GM18517 (cell line): ENCODE measurements around the gene MXD4.

Source experiments
- ATAC-seq: cut with Tn5 transposase; IDR thresholded peaks from one replicate; pipeline ENCODE4 v1.9.1; 2021; ENCODE audit warnings: mild to moderate bottlenecking, moderate library complexity; ENCODE audit not compliant: unreplicated experiment

The MXD4 gene

DNA sequence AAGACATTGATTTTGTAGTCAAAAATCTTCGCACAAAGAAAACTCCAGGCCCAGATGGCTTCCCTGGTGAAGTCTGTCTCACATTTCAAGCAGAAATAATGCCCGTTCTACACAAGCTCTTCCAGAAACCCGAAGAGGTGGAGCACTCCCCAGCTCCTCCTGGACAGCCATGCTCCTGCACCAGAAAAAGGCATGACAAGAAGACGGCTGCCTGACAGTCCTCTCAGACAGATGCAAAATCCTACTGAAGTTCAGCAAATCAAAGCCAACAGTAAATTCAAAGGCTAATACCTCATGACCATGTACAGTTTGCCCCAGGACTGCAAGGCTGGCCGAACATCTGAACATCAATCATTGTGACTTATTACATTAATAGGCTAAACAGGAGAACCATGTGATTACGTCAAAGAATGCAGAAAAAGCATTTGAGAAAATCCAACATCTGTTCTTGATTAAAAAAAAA, 30.8 kb upstream of the MXD4 start:
- no peak for ATAC-seq

DNA sequence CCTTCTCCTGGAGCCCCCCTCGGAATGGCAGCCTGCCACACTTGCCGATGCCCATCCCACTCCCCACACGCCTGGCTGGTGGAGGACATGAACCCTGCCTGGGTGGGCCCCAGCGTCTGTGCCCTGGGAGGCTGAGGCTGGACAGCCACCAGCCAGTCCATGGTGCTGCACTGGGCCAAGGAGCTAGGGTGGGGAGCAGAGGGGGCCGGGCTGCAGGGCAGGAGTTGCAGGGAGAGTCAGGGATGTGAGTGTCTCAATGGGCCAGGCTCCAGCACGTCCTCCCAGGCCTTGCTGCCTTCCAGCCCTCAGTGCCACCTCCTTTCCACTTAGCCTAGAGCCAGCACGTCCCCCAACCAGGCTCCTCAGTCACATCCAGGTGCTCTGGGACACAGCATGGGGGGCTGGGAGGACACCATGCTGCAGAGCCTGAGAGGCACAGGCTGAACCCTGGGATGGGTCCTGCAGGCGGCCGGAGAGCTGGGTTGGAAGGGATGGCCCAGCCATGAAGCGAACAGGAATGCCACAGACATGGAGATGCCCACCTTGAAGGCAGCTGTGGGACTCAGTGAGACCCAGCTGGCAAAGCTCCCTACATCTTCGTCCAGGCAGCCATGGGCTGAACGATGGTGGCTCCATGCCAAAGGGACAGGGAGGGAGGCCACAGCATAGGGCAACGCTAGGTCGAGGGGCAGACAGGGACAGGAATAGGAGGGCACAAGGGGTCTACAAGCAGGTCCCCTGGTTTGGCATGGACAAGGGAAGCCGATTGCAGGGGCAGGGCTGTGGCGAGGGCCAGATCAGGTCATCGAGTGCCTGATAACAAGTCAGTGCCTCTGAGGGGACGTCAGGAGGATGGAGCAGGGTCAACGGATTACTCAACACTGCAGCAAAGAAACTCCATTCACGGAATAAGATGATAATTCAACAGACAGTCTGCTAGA, 30.1 kb upstream of the MXD4 start:
- ATAC-seq = no peak

DNA sequence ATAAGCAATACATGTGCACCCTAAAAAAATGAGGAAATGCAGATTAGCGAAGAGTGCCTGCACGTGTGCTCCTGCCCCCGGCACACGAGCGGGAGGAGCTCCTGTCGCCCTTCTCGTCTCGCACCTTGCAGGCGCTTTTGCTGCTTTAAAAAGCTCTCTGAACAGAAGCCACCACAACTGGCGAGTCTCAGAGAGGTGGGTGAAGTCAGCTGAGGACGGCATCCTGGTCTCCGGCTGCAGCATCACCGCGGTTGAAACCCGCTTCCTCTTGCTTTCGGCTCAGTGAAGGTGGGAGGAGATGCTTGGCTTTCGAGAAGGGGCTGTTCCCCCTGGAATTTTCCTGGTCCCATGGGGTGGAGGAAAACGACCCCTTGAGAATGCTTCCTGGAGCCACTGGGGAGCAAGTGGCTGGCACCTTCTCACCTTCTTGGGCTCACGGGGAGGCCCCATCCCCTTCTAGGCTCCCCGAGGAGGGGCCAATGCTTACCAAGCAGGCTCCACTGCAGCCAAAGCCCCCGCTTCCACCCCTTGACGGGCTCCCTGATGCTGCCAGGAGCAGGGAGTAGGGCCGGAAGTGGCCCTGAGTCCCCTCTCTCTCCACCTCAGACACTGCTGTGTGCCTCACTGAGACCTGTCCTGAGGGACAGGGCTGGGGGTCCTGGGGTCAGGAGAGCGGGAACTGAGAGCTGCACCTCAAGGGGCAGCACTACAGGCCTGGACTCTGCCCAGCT, 29.2 kb upstream of the MXD4 start:
- no peak for ATAC-seq

DNA sequence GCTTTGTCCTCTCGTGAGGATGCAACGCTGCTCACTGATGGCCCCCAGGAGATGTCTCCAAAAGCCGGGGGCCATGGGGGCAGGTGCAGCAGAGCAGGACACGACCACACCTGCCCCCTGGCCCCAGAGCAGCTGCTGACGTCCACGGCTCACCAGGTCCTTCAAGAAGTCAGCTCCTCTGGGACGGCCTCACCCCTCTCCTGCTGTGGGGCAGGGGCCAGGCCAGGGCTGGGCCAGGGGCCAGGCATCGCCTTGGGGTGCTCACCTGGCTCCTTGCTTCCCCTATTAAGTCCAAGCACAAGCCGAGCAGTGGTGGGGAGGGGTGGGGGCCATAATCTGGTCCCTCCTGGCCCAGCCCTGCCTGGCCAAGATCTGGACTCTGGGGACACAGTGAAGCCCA, 28.6 kb upstream of the MXD4 start:
- ATAC-seq = no peak

DNA sequence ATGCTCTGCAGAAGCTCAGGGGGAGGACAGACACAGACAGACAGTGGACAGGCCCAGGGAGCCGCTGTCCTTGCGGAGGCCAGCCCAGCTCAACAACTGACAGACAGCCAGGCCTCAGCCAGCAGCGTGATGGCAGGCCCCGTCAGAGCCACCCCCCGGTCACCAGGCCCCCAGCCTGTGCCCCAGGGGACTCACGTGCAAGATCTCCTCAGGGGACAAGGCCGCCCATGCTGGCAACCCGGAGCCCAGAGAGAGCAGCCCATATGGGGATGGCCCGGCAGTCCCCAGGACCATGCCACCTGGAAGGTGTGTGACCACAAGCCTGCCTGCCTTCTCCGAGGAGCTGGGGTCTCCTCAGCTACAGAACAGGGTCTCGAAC, 28.0 kb upstream of the MXD4 start:
- no peak for ATAC-seq

DNA sequence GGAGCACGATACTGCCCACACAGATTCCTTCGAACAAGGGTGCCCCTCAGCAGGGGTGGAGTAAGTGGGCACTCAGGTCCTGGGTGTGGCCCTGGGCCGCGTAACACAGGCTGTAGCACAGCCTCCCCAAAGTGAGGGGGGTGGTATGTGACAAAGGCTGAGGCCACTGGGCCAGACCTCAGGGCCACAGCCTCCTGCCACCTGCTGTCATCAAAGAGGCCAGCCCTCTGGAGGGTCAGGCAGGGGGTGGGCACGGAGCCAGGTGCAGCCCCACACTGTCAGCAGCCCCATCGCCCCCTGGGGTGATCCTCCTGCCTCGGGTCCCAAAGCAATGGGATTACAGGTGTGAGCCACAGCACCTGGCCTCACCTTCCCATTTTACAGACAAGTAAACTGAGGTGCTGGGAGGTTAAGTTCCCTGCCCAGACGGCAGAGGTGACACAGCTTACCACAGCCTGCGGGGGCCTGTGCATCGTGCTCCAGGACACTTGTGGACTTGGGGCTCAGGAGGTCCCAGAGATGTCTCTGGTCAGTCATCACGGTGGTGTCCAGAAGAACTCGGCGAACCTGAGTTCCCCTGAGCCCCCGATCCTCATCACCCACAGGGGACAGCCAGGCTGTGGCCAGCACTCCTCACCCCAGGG, 27.5 kb upstream of the MXD4 start:
- no peak for ATAC-seq

DNA sequence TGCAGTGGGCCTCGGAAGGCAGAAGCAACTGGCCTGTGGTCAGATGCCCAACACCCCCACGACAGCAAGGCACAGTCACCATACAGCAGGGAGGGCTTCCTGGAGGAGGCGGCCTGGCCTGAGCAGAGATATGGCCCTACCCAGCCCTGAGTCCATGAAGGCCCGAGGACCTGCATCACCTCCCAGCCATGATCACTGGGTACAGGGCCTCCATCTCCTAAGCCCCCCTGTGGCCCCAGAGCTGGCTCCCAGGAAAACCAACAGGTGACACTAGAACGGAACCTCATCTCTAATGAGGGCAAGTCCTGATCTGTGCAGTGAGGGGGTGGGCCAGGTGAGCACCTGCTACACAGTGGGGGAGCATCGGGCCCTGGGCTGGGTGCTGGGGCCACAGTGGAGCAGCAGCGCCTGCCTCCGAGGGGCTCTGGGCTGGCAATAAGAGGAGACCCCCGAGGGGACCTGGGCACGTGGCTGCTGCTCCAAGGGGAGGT, 26.2 kb upstream of the MXD4 start:
- no peak for ATAC-seq

DNA sequence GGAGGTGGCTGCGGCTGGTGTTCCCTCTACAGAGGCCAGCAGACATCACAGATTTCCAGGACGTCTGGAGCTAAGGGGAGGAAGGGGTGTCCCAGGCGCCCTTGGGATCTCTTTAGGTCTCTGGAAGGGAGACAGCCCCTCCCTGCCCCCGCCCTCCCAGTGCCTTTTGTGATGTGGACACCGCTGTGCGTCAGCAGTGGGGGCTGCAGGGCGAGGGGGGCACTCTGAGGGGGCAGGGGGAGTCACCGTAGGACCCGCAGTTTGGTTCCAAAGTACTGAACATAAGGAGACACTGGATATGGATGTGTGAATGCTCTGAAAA, 25.6 kb upstream of the MXD4 start:
- no peak for ATAC-seq

DNA sequence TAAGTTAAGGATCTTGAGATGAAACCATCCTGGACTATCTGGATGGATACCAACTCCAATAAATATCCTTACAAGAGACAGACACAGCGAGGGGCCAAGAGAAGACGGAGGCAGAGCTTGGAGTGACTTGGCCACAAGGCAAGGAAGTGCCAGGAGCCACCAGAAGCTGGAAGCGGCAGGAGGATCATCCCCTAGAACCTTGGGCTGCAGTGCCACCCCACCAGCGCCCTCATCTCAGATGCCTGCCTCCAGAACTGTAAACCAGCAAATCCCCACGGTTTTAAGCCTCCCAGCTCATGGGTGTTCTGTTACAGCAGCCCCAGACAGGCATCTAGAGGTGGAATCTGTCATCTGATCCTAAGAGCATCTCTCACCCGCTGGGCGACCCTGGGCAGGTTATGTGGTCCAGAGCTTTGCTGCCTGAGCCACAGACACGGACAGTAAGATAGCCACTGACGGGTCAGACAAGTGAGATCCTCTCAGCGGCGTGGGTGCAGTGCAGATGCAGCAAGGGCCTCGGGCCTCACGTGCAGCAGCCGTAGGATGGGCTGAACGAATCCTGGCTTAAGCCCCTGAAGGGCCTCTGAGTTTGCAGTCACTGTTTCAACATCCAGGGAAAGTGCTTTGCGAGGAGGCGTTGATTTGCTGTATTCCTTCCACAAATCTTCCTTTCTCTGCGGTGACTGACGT, 25.1 kb upstream of the MXD4 start:
- ATAC-seq = no peak

DNA sequence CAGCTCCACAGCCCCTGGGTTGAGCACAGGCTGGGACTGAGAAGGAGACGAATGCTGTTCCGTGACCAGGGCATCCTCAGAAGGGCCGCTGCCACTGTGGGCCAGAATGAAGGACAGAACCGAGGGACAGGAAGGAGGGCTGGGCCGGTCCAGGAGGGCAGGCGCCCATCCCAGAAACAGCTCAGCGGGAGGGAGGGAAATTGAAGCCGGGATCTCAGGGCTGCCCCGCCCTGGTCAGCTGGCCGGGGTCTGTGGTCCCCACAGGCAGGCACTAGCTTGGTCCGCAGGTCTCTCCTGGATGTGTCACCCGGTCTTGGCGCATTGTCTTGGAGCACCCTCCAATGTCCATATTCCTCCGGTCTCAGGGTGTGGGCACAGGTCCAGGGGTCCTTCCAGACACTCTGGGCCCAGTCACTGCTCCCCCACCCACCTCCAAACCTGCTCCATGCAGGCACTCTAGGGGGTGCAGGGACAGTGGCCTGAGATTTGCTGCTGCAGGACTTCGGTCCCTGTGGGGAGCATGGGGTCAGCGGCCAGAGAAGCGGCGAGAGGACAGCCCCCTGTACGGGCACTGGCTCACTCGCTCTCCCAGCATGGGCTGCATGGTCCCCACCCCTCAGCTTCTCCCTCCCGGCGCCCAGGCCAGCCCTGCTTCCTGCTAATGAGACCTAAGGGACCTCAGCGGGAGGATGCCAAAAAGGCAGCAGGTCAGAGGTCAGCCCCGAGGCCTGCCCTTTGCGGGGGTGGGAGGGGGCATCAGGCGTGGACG, 23.9 kb upstream of the MXD4 start:
- no peak for ATAC-seq

DNA sequence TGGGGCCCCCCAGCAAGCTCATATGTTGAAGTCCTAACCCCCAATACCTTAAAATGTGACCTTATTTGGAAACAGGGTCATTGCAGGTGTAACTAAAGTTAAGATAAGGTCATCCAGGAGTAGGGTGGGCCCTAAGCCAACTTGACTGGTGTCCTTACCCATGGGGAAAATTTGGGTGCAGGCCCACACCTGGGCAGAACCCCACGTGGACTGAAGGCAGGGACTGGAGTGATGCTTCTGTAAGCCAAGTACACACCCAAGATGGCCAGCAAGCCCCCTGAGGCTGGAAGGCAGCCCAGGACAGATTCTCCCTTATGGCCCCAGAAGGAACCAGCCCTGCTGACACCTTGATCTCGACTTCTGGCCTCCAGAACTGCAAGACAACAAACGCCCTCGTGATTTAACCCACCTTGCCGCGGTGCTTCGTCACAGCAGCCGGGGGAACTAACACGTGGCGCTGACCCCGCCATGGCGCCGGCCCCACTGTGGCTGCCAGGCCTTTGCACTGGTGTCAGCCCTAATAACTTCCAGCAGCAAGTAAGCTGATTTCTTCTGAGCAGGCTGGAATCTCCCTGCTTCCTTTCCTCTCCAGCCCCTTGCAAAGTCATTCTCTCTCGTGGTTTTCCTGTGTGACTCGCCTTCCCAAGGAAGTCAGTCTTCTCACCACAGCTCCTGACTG, 23.2 kb upstream of the MXD4 start:
- ATAC-seq = no peak

DNA sequence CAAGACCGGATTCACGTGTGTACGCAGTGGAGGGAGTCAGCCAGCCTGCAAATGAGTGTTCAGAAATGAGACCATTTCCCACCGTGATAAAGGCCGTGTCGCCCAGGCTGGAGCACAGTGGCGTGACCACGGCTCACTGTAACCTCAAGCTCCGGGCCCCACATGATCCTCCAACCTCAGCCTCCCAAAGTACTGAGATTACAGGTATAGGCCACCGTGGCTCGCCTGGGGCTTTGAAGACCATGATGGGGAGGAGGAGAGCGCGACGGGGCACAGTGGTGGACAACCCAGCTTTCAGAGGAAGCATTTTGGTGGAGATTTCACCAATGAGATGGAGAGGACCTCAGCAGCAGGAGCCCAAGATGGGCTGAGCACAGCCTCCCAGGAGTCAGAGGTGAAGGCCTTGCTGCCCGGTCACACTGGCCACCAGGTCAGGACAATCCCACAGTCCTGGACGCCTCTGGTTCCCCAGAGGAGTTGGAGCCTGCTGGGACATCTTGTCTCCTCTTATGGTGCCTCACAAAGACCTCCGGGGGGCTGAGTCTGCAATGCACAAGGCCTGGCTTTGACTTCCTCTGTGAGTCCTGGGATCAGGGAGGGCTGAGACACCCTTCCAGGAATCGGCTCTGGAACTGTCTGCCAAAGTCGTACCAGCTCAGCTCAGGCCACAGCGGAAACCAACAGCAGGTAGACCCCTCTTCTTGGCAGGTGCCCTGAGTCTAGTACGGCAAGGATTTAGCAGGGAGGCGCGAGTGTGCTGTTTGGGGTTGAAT, 22.4 kb upstream of the MXD4 start:
- no peak for ATAC-seq

DNA sequence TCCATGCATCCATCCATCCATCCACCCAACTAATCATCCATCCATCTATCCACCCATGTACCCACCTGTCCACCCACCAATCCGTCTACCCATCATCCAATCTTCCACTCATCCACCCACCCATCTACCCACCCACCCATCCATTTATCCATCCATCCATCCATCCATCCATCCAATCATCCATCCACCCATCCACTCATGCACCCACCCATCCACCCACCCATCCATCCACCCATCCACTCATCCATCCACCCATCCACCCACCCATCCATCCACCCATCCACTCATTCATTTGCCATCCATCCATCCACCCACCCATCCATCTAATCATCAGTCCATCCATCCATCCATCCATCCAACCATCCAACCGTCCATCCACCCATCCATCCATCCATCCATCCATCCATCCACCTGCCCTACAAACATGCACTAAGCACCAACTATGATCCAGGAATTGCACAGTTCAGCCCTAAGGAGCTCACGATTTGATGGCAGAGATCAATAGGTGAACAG, 21.3 kb upstream of the MXD4 start:
- ATAC-seq = no peak

DNA sequence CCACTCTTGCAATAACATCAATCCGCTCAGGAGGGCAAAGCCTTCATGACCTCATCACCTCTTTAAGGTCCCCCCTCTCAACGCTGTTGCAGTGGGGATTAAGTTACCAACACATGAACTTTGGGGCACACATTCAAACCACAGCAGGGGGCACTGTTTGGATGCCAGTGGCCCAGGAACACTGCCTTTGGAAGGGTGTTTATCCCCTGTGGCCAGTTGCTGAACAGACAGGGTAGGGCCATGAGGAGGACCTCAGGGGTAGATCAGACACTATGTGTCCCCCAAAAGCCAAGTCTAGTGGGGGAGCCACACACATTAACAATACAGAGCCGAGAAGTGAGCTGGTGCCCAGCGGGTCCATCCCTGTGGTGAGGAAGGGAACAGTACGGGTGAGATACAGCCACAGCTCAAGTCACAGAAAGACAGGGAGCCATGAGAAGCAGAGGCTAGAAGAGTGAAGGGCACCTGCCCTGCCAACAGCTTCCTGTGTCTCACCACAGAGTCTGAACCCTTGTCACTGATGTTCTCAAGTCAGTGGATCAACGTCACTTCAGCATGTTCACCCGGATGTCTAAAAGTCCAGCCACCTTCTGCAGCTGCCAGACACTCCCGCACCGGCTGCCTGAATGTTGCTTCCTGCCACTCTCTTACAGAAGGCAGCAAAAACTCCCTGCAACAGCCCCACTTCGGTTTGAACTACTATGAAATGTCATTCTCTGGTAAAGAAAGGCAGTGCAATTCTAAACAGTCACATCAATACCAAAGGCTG, 19.9 kb upstream of the MXD4 start:
- peak; percentile 82 for ATAC-seq

DNA sequence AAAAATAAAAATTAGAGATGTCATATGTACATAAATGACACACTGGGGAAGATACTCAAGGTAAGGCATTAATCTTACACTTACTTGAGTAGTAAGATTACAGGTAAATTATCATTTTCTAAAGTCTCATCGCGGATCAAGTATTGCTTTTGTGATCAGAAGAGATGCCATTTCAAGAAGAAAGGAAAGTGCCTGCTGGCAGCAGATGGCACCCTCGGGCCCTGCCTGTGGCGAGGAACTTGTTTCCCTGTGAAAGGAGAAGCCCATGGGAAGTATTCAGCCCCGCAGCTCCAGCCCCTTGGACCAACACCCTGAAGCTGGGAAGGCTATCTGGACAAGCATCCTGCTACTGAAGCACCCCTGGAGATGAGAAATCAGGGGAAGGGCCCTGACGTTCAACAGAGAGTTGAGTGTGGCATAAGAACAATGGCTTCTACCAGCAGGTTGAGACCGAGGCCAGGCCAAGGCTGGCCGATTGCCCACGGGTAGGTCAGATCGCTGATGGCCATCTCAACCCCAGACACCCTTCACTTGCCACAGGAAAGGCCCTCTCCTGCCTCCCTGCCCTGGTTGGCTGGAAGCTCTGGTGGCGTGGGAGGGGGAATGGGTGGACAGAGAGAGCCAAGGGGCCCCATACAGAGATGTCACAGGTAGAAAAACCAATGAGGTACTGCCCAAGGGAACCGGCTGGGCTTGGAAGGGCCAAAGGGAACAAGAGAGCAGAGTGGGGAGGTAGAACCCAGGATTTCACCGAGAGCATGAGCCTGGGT, 18.8 kb upstream of the MXD4 start:
- no peak for ATAC-seq

DNA sequence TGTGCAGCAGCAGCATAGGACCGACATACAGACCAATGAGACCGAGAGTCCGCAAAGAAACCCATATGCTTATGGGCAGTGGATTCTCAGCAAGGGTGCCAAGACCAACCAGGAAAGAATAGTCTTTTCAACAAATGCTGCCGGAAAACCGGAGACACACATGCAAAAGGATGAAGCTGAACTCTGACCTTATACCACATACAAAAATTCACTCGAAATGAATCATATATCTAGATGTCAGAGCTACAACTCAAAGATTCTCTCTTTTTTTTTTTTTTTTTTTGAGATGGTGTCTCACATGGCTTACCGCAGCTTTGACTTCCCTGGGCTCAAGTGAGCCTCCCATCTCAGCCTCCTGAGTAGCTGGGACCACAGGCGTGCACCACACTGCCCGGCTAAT, 16.0 kb upstream of the MXD4 start:
- no peak for ATAC-seq

DNA sequence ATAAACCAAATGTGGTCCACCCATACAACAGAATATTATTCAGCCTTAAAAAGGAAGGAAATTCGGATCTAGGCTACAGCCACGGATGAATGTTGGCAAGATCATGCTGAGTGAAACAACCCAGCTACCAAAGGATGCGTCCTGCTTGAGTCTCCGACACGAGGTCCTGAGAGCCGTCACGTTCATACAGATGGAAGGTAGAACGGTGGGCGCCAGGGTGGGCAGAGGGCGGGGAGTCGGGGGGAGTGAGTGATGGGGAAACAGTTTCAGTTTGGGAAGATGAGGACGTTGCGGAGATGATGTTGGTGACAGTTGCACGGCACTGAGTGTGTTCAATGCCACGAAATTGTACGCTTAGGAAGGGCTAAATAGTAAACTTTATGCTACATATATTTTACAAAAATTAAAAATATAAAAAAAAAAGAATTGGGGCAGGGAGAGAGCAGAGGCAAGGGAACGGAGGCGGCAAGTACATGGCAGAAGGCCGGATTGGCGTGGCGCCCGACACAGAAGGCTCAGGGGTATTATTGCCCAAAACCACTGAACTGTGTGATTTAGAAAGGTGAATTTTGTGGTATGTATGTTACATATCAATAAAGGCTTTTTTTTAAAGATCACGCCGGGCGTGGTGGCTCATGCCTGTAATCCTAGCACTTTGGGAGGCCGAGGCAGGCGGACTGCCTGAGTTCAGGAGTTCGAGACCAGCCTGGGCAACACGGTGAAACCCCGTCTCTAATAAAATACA, 14.8 kb upstream of the MXD4 start:
- ATAC-seq = no peak
